ENCODE measurements around the gene ANKRD9.

ANKRD9 gene

GRCh38 chr14:102454711-102455110 is 54.9 kb downstream of the ANKRD9 start:
- no peak for TF ChIP-seq NFIC (IDR thresholded peaks at IDR 0.05)
- no peak for TF ChIP-seq CEBPB (IDR thresholded peaks at IDR 0.05)
- no peak for TF ChIP-seq ZBTB7A (IDR thresholded peaks at IDR 0.05; ENCODE audit: low read depth)
- TF ChIP-seq FOXM1 (IDR thresholded peaks at IDR 0.05; ENCODE audit: borderline replicate concordance, low read depth), result no peak
- TF ChIP-seq REST (IDR thresholded peaks at IDR 0.05; ENCODE audit: low read depth), result no peak
- TF ChIP-seq TEAD4 (IDR thresholded peaks at IDR 0.05), result no peak
- TF ChIP-seq RAD21 (IDR thresholded peaks at IDR 0.05; ENCODE audit: low read depth), result no peak
- TF ChIP-seq EGR1 (IDR thresholded peaks at IDR 0.05), result no peak
- TF ChIP-seq EP300 (IDR thresholded peaks at IDR 0.05; ENCODE audit: borderline replicate concordance), result no peak
- TF ChIP-seq MAX (IDR thresholded peaks at IDR 0.05), result no peak
- no peak for TF ChIP-seq TCF12 (IDR thresholded peaks at IDR 0.05; ENCODE audit: low read depth)
- no peak for TF ChIP-seq USF1 (IDR thresholded peaks at IDR 0.05)
- no peak for TF ChIP-seq TAF1 (IDR thresholded peaks at IDR 0.05; ENCODE audit: low read depth)
- no peak for TF ChIP-seq YY1 (IDR thresholded peaks at IDR 0.05; ENCODE audit: low read depth)
- TF ChIP-seq CREB1 (IDR thresholded peaks at IDR 0.05; ENCODE audit: low read depth), result no peak

- no peak for TF ChIP-seq YY1 (IDR thresholded peaks at IDR 0.05; ENCODE audit: low read depth)
- TF ChIP-seq FOXM1 (IDR thresholded peaks at IDR 0.05; ENCODE audit: borderline replicate concordance, low read depth), result no peak
- TF ChIP-seq MAX (IDR thresholded peaks at IDR 0.05), result no peak
These were observed 57.3 kb downstream of the ANKRD9 start for GRCh38 chr14:102452302-102452701.

Measured in Ishikawa (cell line).